A673 (cell line): ENCODE results near the gene HTD2.

Source experiments
- EZH2 ChIP-seq: fragments of 200-600 bp; sonication (generic); IDR thresholded peaks from 2 replicates; pipeline ENCODE4 v1.6.1; 2017; ENCODE audit warnings: borderline replicate concordance, low read depth, mild to moderate bottlenecking, mixed read lengths, antibody characterized with exemption, low read length; ENCODE audit not compliant: poor library complexity, severe bottlenecking
- TF ChIP-seq, protein P1 (sequence below): fragments of 300-800, 200-600 bp; sonication (generic); conservative IDR thresholded peaks from 2 replicates; pipeline ENCODE4 v1.5.1; 2017; ENCODE audit warnings: low read depth, mild to moderate bottlenecking, antibody characterized with exemption, low read length, moderate library complexity, mixed read lengths

DNA sequence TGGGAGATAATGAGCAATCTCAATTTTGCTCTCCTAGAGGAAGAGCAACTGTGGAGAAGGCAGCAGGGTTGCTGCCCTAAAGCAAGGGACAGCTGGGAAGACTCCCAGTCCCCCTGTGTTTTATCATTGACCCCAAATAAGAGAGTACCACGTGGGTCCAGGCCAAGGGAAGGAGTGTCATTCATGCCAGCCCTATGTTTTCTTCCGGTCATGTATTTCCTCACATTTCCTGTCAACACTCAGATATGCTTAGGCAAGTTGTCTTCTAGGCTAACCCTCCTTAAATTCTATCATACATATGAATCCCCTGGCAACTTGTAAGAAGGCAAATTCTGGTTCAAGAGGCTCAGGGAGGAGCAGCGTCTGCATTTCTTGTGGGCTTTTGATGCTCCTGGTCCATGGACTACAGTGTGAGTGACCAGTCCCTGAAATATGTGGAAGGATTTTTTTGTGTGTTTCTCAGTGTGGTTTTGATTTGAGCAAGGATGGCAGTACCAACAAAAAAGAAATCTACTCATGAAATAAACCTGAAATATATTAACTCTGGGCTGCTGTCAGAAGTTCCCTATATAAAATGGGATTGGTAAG, 32.2 kb upstream of the HTD2 start:
- TF ChIP-seq, protein P1, sequence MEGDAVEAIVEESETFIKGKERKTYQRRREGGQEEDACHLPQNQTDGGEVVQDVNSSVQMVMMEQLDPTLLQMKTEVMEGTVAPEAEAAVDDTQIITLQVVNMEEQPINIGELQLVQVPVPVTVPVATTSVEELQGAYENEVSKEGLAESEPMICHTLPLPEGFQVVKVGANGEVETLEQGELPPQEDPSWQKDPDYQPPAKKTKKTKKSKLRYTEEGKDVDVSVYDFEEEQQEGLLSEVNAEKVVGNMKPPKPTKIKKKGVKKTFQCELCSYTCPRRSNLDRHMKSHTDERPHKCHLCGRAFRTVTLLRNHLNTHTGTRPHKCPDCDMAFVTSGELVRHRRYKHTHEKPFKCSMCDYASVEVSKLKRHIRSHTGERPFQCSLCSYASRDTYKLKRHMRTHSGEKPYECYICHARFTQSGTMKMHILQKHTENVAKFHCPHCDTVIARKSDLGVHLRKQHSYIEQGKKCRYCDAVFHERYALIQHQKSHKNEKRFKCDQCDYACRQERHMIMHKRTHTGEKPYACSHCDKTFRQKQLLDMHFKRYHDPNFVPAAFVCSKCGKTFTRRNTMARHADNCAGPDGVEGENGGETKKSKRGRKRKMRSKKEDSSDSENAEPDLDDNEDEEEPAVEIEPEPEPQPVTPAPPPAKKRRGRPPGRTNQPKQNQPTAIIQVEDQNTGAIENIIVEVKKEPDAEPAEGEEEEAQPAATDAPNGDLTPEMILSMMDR: no peak
- no peak for TF ChIP-seq EZH2
